Brain microvascular endothelial cell (primary cell): ENCODE results near the gene DDX1.

Experiments used
- DNase-seq: peaks from one replicate; pipeline ENCODE4 v3.0.0-alpha.2; 2020
- H3K27ac ChIP-seq: fragments of 250-450 bp; sonication (Bioruptor Pico); 2 replicates; pipeline ENCODE4 v1.5.1; 2020; ENCODE audit warnings: mild to moderate bottlenecking, moderate library complexity
- H3K27me3 ChIP-seq: fragments of 250-450 bp; sonication (Bioruptor Pico); replicated peaks from 2 replicates; pipeline ENCODE4 v1.5.1; 2020; ENCODE audit warnings: mild to moderate bottlenecking
- H3K36me3 ChIP-seq: fragments of 250-450 bp; sonication (Bioruptor Pico); replicated peaks from 2 replicates; pipeline ENCODE4 v1.5.1; 2020; ENCODE audit warnings: mild to moderate bottlenecking
- H3K4me3 ChIP-seq: 2 replicates; pipeline ENCODE4 v1.5.1; 2011; ENCODE audit warnings: low read depth, mild to moderate bottlenecking, control low read depth, low read length, moderate library complexity
- in situ Hi-C: cut with HindIII; loops from 2 replicates; pipeline ENCODE4 v1.10.0; 2017; ENCODE audit warnings: low sequenced_read_pairs, low pct_ligation_motif_present
- TF ChIP-seq, protein P1 (sequence below): IDR thresholded peaks from 2 replicates; pipeline ENCODE4 v1.5.1; 2011; ENCODE audit warnings: low read depth, mild to moderate bottlenecking, moderate library complexity, low read length, control low read depth, inconsistent platforms; ENCODE audit errors: missing control alignments

The DDX1 gene

DNA sequence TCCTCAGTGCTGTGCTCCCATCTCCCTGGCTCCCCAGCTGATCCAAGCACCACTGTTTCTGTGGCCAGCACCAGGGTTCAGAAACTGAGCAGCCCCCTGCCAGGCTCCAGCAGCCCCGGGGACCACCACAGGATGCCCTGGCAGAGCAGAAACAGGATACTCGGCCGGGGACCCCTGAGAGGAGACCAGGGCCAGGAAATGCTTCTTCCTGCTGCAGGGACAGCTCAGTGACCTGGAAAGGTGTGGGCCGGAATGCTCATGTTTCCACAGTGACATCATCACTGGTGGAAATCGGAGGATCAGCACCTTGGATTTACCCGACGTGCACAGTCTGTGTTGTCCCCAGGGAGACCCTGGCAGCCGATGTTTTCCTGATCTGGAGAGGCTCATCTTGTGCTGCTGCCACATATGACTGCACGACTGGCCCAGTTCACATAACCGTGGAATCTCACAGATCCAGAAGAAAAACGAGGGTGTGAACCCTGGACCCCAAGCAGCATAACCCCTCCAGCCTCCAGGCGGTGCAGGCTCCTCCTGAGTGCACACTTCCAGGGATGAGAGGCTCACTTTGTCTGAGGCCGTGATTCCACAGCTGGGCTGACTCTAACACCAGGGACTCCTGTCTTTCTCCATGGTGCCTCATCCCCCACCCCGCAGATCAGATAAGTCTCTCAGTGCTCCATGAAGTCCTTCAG, 58.0 kb downstream of the DDX1 start:
- Histone ChIP-seq H3K4me3 (no peak overlapping the region), H3K27me3 (no peaks in the 10 kb centered on the region), H3K27ac (no peak overlapping the region), H3K36me3 (no peaks in the 10 kb centered on the region)
- no peak for DNase-seq
- in situ Hi-C loops: no loop called here
- TF ChIP-seq, protein P1, sequence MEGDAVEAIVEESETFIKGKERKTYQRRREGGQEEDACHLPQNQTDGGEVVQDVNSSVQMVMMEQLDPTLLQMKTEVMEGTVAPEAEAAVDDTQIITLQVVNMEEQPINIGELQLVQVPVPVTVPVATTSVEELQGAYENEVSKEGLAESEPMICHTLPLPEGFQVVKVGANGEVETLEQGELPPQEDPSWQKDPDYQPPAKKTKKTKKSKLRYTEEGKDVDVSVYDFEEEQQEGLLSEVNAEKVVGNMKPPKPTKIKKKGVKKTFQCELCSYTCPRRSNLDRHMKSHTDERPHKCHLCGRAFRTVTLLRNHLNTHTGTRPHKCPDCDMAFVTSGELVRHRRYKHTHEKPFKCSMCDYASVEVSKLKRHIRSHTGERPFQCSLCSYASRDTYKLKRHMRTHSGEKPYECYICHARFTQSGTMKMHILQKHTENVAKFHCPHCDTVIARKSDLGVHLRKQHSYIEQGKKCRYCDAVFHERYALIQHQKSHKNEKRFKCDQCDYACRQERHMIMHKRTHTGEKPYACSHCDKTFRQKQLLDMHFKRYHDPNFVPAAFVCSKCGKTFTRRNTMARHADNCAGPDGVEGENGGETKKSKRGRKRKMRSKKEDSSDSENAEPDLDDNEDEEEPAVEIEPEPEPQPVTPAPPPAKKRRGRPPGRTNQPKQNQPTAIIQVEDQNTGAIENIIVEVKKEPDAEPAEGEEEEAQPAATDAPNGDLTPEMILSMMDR: no peak

DNA sequence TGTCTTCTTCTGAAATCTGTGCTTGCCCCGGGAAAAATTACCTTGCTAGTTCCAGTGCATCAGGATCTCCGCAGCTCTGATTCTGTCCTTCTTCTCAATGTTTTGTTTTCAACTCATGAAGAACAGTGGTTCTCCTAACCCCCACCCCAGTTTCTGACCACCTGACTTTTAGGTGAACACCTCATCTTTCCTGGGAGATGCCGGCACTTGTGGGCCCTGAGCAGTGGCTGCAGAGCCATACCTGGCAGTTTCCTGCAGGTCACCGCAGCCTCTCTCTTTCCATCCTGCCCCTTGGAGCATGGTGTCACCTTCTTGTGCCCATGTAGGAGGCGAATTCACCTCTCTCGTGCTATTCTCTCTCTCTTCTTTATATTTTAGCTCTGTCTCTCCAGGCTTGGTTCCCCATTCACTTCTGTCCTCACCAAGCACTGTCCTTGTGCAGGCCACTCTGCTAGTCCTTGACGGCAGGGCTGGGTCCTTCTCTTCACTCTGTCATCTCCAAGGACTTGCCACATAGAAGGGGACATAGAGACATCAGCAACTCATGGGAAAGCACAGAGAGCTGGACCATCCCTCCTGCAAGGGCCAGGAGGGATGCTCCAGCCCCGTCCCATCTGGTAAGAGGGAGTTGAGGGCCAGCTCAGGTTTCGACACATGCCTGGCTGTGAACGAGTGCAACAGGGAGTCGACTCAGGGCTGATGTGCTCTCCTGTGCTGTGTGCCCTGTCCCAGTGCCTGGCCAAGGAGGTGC, 59.1 kb downstream of the DDX1 start:
- Histone ChIP-seq H3K27ac (no peak overlapping the region), H3K36me3 (no peaks in the 10 kb centered on the region), H3K27me3 (no peaks in the 10 kb centered on the region), H3K4me3 (no peak overlapping the region)
- no peak for DNase-seq
- in situ Hi-C loops: no loop called here
- TF ChIP-seq, protein P1: no peak

DNA sequence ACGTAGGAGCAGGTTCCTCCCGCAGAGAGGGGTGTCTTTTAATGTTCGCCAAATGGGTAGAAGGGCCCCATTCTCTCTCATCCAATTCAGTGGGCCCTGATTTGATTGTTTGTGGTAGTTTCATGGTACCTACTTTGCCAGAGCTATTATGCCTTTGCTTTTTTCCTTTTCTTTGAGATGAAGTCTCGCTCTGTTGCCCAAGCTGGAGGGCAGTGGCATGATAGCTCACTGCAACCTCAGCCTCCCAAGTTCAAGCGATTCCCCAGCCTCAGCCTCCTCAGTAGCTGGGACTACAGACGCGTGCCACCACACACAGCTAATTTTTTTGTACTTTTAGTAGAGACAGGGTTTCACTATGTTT, 59.7 kb downstream of the DDX1 start:
- in situ Hi-C loops: no loop called here
- Histone ChIP-seq H3K4me3 (no peak overlapping the region), H3K36me3 (no peaks in the 10 kb centered on the region), H3K27ac (no peak overlapping the region), H3K27me3 (no peaks in the 10 kb centered on the region)
- TF ChIP-seq, protein P1: no peak
- DNase-seq: no peak

DNA sequence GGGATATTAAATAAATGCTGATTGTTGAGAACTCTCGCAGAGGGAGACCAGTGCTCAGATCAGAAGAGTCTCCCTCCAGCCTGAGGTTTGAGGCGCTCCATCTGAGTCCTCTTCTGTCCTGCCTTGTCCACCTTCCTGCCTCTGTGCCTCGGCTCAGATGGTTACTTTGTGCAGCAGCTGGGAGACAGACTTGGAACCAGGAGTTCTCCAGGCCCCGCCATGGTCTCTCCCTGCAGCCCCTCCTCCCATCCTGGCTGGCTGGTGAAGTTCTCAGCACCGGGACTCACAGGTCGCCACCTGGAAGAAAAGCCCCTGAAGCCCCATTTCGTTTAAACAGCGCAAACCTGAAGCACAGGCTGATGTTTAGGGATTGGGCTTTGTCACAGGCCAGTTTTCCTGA, 60.6 kb downstream of the DDX1 start:
- TF ChIP-seq, protein P1: no peak

DNA sequence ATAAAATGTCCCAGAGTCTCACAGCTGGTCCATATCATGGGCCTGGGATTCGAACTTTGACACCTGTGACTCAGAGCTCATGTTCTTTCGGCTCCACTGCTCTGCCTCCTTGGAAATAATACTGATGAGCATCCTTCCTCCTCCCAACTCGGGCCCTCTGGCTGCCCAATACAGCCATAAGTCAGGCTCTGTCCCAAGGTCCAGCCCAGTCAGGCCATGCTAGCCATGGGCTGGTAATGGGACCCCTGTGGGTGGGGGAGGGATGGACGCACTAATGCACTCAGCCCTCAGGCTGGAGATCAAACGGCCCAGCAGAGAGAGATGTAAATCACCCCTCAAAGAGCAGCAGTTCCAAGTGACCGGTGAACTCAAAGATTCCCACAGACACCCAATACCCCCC, 61.1 kb downstream of the DDX1 start:
- H3K27me3 ChIP-seq: no peaks in the 10 kb centered on the region
- in situ Hi-C loops: no loop called here
- no peak for DNase-seq

More for the DNA sequence above, 60.6 kb downstream of the DDX1 start:
- no peak overlapping the region for H3K4me3 ChIP-seq
- no peak for DNase-seq
- in situ Hi-C loops: no loop called here
- H3K27me3 ChIP-seq: no peaks in the 10 kb centered on the region
- no peak overlapping the region for H3K27ac ChIP-seq
- H3K36me3 ChIP-seq: no peaks in the 10 kb centered on the region

More for the DNA sequence above, 61.1 kb downstream of the DDX1 start:
- no peaks in the 10 kb centered on the region for H3K36me3 ChIP-seq
- TF ChIP-seq, protein P1: no peak
- H3K27ac ChIP-seq: no peak overlapping the region
- no peak overlapping the region for H3K4me3 ChIP-seq
